GM19452 (cell line): Measurements from ENCODE around the gene PLEKHA4.
A peak's percentile ranks its signal among the peaks of the same experiment; 100 is the strongest.

Experiments used
- ATAC-seq: cut with Tn5 transposase; IDR thresholded peaks from one replicate; pipeline ENCODE4 v1.9.1; 2021; ENCODE audit not compliant: unreplicated experiment

Gene PLEKHA4

GRCh38 chr19:48830965-48831364 lies 37.5 kb downstream of the PLEKHA4 start:
- ATAC-seq = no peak

GRCh38 chr19:48830088-48830487 lies 38.3 kb downstream of the PLEKHA4 start:
- ATAC-seq = no peak

- ATAC-seq = no peak
Measured at GRCh38 chr19:48826606-48827020, 41.8 kb downstream of the PLEKHA4 start.

- no peak for ATAC-seq
Measured at GRCh38 chr19:48822514-48822913, 45.9 kb downstream of the PLEKHA4 start.

GRCh38 chr19:48821633-48822032 lies 46.8 kb downstream of the PLEKHA4 start:
- no peak for ATAC-seq

- ATAC-seq = no peak
Measured at GRCh38 chr19:48819366-48819816, 49.0 kb downstream of the PLEKHA4 start.

- ATAC-seq = no peak
Measured at GRCh38 chr19:48818234-48818820, 50.1 kb downstream of the PLEKHA4 start.

- ATAC-seq = no peak
Measured at GRCh38 chr19:48817585-48818124, 50.8 kb downstream of the PLEKHA4 start.

GRCh38 chr19:48815870-48816501 lies 52.4 kb downstream of the PLEKHA4 start:
- no peak for ATAC-seq

GRCh38 chr19:48814895-48815294 lies 53.5 kb downstream of the PLEKHA4 start:
- no peak for ATAC-seq

- ATAC-seq = no peak
Measured at GRCh38 chr19:48813123-48813913, 55.1 kb downstream of the PLEKHA4 start.

- peak; percentile 60 for ATAC-seq
Measured at GRCh38 chr19:48812094-48812929, 56.1 kb downstream of the PLEKHA4 start.

GRCh38 chr19:48810151-48810550 lies 58.3 kb downstream of the PLEKHA4 start:
- no peak for ATAC-seq

GRCh38 chr19:48807590-48808308 lies 60.7 kb downstream of the PLEKHA4 start:
- ATAC-seq = no peak

GRCh38 chr19:48806818-48807589 lies 61.4 kb downstream of the PLEKHA4 start:
- ATAC-seq = no peak

GRCh38 chr19:48806518-48806817 lies 61.9 kb downstream of the PLEKHA4 start:
- no peak for ATAC-seq

GRCh38 chr19:48805452-48805851 lies 63.0 kb downstream of the PLEKHA4 start:
- no peak for ATAC-seq

- ATAC-seq = no peak
Measured at GRCh38 chr19:48804496-48804895, 63.9 kb downstream of the PLEKHA4 start.

GRCh38 chr19:48802623-48803022 lies 65.8 kb downstream of the PLEKHA4 start:
- ATAC-seq = no peak
